Inflammatory macrophage treated with lipopolysaccharide for 4 hours (primary cell): Measurements from ENCODE around the gene SLC19A2.

Experiments used
- DNase-seq: peaks from one replicate; pipeline ENCODE4 v3.0.0-alpha.2; 2020

Gene SLC19A2

GRCh38 chr1:169474302-169474995, 11.3 kb downstream of the SLC19A2 start:
- DNase-seq: no peak

GRCh38 chr1:169473347-169473746, 12.4 kb downstream of the SLC19A2 start:
- peak; percentile 40 for DNase-seq

GRCh38 chr1:169472738-169473137, 13.0 kb downstream of the SLC19A2 start:
- DNase-seq: no peak

GRCh38 chr1:169468982-169469381, 16.8 kb downstream of the SLC19A2 start:
- DNase-seq: no peak

GRCh38 chr1:169466259-169467230, 19.2 kb downstream of the SLC19A2 start:
- DNase-seq: peak; percentile 48

GRCh38 chr1:169465281-169465680, 20.5 kb downstream of the SLC19A2 start:
- no peak for DNase-seq

GRCh38 chr1:169462385-169462784, 23.4 kb downstream of the SLC19A2 start:
- no peak for DNase-seq

GRCh38 chr1:169461390-169462000, 24.2 kb downstream of the SLC19A2 start:
- DNase-seq: no peak

- DNase-seq: peak; percentile 22
These were observed 25.4 kb downstream of the SLC19A2 start for GRCh38 chr1:169460191-169460833.

- no peak for DNase-seq
These were observed 28.3 kb downstream of the SLC19A2 start for GRCh38 chr1:169457443-169457842.

- no peak for DNase-seq
These were observed 29.7 kb downstream of the SLC19A2 start for GRCh38 chr1:169456029-169456428.

- DNase-seq: no peak
These were observed 32.8 kb downstream of the SLC19A2 start for GRCh38 chr1:169452921-169453320.

- DNase-seq: peak; percentile 5
These were observed 34.4 kb downstream of the SLC19A2 start for GRCh38 chr1:169451218-169451824.

- no peak for DNase-seq
These were observed 41.8 kb downstream of the SLC19A2 start for GRCh38 chr1:169443923-169444322.

- DNase-seq: no peak
These were observed 58.6 kb downstream of the SLC19A2 start, which contains the start of gene CCDC181 for GRCh38 chr1:169427081-169427641. CCDC181 (minus strand) TSS chr1:169427474; CDS start chr1:169424927, 2,547 bp downstream.

- DNase-seq: no peak
These were observed 59.5 kb downstream of the SLC19A2 start for GRCh38 chr1:169426174-169426705.

- no peak for DNase-seq
These were observed 64.4 kb downstream of the SLC19A2 start for GRCh38 chr1:169421309-169421708.

GRCh38 chr1:169414952-169415351, 70.8 kb downstream of the SLC19A2 start:
- no peak for DNase-seq
